AG08396 (cell line): ENCODE data around the gene HIVEP3.

Experiments used
- DNase-seq: peaks from one replicate; pipeline ENCODE4 v3.0.0; 2012; ENCODE audit warnings: low spot score, mixed read lengths

Gene HIVEP3

DNA sequence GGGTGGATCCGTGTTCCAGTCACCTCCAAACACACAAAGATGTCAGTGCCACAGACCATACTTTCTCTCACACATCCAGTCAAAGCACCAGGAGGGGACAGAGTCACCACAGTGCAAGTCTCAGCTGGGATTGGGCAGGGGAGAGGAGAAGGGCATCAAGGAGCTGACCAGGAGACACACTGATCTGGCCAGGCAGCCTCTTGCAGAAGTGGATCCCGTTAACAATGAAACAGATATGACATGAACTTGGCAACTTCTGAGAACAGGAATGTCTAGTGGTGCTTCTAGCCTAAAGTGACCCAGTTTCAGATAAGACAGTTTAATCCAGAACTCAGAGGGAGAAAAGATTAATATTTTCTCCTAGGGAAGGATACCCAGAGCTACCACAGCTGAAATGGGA is 71.0 kb downstream of the HIVEP3 start:
- no peak for DNase-seq

DNA sequence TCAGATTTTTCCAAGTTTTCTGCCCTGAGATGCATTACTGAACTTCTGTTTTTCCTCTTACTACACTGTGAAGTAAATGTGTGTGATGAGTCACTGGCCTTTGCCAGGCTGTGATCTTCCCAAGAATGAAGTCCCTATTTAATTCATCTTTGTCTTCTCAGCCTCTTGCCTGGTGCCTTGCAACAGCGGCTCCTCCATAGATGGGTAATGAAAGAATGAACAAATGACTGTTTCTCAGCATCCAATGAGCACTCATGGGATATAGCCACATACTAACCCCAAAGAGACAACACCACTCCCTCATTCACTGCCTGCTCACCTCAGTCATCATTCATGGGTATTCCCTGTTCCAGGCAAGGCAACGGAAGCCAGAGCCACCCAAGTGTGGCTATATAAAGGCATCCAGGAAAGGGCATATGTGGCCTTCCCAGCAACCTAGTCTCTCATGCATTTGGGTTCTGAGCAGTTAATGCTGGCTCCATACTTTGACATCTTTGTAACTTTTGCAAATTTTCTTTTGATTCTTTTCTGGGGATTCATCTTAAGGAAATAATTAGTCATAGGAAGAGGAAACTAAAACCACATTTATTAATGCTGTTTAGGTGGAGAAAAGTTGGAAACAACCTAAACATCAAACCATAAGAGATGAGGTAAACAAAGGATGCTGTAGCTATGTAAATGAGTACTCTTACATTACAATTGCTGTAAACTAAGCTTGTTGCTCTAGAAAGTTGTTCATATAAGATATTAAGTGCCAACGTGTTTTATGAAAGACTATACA is 71.9 kb downstream of the HIVEP3 start:
- no peak for DNase-seq

DNA sequence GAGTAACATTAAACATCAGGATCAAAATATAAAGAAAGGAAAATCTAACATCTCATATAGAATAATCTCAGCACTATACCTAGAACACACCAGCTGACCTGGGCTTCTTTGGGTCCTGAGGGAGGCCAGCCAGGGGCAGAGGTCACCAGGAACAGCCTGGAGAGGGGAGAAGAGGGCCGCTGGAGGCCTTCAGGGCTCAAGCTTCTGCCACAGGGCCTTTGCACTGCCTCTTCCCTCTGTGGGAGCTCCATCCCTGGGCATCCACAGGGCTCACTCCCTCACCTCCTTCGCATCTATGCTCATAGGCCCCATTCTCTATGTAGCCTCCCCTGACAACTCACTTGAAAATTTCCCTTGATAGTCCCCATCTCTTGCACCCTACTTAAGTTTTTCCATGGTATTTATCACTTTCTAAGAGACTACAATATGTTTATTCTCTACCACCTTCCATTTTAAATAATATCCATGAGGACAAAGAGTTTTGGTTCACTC is 73.9 kb downstream of the HIVEP3 start:
- no peak for DNase-seq

DNA sequence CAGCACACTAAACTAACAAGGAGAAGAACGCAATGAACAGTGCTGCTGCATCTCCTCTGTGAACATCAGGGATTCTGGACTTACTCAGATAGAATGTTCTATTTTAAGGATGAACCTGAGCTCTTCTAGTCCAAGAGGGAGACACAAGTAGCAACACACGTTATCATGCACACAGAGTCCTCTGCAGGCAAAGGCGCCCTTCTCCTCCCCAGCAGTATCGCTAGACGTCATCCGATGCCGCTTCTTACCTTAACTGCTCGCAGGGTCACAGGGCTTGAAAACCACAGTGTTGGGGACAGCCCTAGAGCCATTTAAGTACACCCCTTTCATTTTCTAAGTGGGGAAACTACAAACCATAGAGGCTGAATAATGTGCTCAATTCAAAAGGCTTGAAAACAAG is 74.5 kb downstream of the HIVEP3 start:
- no peak for DNase-seq

DNA sequence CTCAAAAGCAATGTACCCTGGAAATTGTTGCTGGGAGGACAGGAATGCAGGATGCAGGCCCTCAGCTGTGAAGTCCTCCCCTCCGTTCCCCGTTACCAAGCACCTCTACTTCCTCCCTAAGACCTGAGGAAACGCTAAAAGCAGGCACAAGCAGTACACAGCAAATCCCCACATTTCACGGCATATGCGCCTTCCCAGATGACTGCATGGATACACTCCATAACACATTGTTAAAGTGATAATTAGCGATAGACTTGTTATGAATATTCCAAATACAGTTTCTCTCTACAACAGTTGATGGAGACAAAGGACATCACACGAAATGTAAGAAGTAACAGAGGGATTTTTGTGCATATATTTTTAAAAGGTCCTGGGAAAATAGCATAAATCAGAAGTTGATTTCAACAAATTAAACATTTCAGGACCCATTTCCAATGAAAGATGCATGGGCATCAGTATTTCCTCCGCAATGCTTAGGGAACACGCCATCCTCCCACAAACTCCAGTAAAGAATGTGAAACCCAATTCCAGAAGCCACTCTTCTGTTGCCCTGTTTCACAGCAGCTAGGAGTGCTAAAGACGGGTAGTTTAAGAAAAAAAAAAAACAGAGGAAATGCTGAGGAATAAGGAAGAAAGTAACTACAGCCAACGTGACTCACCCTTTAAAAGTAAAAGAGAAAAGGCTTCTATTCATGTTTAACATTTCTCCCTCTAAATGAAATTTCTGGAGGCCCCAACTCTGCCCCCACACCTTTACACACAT is 75.5 kb downstream of the HIVEP3 start:
- no peak for DNase-seq

DNA sequence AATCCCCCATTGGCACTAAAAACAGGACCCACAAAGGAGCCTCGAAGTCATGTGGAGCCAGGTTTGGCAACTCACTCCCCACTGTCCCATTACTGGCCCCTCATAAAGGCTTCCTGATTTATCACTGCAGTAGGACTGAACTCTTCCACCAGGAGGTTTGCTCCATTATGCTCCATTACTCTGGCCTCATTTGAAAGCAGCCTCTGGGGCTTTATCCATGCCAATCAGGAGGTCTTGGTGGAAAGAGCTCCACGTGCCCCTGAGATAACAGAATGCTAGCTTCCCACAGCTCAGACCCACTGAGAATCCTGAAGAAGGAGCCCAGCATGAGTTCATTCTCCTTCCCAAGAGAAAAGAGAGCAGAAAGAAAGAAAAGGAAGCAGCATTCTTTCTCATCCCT is 76.4 kb downstream of the HIVEP3 start:
- DNase-seq, result no peak

GRCh38 chr1:41840592-41841246 is 78.0 kb downstream of the HIVEP3 start:
- no peak for DNase-seq

DNA sequence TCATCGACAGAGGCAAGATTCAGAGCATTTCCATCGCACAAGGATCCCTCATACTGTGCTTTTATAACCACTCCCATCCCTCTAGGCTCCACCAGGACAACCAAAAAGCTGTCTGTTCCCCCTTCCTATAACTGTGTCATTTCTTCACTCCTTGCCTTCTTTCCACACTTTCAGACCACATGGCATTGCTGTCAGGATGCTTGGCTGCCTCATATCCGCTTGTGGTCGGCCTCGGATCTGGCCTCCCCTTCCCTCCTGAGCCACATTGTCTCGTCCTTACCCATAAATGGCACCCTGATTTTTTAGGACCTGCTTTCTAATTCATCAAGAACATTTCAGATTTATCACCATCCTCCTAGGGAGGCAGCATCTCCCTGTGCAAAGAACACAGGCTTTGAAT is 80.5 kb downstream of the HIVEP3 start:
- DNase-seq, result no peak

DNA sequence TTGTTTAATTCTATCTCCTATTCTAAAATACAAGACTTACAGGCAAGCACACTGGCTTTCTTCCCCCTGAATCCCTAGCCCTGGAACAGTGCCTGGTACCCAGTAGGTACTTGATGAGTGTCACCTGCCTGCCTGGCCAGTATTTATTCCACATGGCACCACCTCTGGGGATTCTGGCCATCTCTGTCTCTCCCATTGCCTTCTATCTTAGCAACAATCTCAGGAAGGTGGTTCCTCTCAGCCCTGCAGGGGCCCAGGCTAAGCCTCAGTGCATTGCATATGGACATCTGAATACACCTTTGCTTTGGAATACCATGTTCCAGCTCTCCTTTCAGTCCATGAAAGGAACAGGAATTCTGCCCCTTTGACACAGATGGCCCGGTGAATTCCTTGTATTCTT is 81.0 kb downstream of the HIVEP3 start:
- DNase-seq, result no peak

- no peak for DNase-seq
These were observed 83.2 kb downstream of the HIVEP3 start for GRCh38 chr1:41835485-41835884.

GRCh38 chr1:41833519-41834000 is 85.2 kb downstream of the HIVEP3 start:
- no peak for DNase-seq

GRCh38 chr1:41830726-41831125 is 88.0 kb downstream of the HIVEP3 start:
- no peak for DNase-seq

- DNase-seq, result no peak
These were observed 90.6 kb downstream of the HIVEP3 start for GRCh38 chr1:41827991-41828570.

DNA sequence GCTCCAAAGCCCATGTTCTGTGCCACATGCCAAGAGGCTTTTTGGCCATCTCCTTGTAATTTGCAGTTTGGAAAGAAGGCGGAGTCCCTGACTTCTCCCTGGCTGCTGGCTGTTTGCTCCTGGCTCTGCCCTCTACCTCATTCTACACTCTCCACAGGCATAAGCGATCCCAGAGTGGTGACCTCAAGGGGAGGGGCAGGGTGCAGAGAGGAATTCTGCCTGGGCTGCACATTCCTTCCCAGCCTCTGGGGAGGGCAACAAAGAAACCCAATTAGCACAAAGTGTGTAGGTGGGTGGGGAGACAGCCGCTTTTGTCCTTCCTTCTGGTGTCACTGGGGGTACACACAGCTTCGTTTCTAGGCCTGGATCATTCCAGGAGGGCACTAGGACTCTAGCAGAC is 95.3 kb downstream of the HIVEP3 start:
- DNase-seq, result peak; percentile 29

GRCh38 chr1:41822866-41823265 is 95.9 kb downstream of the HIVEP3 start:
- DNase-seq, result no peak

GRCh38 chr1:41819843-41820242 is 98.9 kb downstream of the HIVEP3 start:
- DNase-seq, result no peak

GRCh38 chr1:41819069-41819468 is 99.7 kb downstream of the HIVEP3 start:
- no peak for DNase-seq

- DNase-seq, result no peak
These were observed 102.7 kb downstream of the HIVEP3 start for GRCh38 chr1:41816061-41816460.

DNA sequence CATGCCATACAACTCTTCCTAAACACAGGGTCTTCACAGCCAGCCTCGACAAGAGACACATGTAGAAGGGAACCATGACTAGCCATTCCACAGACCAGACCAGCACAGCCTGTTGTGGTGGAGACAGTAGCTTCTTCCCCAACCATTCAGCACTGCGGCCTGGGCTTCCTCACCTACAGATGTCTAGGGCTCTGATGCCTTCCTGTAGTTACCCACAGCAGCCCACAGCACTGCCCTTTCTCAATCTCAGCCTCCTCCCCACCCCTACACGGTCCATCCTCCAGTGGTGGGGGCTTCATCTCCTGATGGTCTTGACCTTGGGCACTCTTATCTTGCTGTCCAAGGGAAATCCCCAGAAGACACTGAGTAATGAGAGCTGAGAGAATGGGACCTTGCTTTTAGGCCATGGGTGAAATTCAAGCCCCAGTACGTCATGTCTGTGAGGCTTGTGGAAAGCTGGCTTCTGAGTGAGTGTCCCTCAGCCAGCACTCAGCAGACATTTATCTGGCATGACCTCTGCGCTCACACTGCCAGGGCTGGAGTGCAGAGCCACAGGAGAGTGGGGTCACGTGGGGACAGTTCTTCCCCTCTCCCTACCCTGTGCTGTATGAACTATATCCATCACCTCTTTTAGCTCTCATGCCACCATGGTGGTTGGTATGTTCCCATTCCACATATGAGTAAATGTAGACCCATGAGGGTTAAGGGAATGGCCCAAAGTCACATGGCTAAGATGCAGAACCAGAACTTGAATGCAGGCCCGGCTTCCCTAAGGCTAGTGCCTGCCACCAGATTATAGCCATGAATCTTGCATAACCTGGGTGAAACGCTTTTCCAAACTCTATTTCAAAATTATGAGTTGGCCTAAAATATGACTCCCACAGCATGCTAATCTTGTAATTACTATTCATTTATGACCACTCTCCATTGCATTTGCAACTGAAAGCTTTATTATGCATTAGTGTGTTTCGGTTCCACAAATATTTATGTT is 104.7 kb downstream of the HIVEP3 start:
- no peak for DNase-seq

- no peak for DNase-seq
These were observed 105.5 kb downstream of the HIVEP3 start for GRCh38 chr1:41813226-41813625.

GRCh38 chr1:41812453-41812852 is 106.3 kb downstream of the HIVEP3 start:
- peak; percentile 49 for DNase-seq
